NT2/D1 (cell line): ENCODE data around the gene EXD3.

Experiments used
- SUZ12 ChIP-seq: IDR thresholded peaks from 2 replicates; pipeline ENCODE4 v1.6.1; 2011; ENCODE audit not compliant: insufficient read length, insufficient read depth; ENCODE audit errors: extremely low read depth
- YY1 ChIP-seq: IDR thresholded peaks from 2 replicates; pipeline ENCODE4 v1.6.1; 2011; ENCODE audit not compliant: insufficient read length, insufficient read depth
- ZNF274 ChIP-seq: IDR thresholded peaks from 2 replicates; pipeline ENCODE4 v1.6.1; 2011; ENCODE audit warnings: mild to moderate bottlenecking, low read depth, low read length

GRCh38 chr9:137406085-137406760, 16.7 kb downstream of the EXD3 start:
- TF ChIP-seq ZNF274 (no peak), YY1 (no peak), SUZ12 (no peak)
